NCI-H128 (cell line): ENCODE results near the gene KCNQ2.

Experiments used
- DNase-seq: peaks from one replicate; lab custom pipeline; 2025; ENCODE audit not compliant: unreplicated experiment; lab: John Stamatoyannopoulos, UW

The KCNQ2 gene

DNA sequence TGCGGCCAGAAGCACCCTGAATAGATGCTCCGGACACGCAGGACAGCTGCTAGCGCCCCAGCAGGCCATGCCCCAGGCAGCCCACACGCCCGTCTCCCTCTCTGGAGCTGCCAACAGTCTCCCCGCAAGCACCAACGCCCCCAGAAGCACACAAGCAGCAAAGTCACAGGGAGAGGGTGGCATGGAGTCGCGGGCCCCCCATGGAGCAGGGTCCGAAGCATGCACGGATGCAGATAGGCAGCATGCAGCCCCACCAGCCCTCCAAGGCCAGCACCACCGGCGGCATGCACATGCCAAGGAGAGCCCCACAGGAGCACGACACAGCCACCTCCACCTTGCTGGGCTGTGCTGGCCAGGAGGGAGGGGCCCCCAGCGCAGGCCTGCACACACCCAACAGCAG lies 53.8 kb downstream of the KCNQ2 start:
- DNase-seq = no peak

DNA sequence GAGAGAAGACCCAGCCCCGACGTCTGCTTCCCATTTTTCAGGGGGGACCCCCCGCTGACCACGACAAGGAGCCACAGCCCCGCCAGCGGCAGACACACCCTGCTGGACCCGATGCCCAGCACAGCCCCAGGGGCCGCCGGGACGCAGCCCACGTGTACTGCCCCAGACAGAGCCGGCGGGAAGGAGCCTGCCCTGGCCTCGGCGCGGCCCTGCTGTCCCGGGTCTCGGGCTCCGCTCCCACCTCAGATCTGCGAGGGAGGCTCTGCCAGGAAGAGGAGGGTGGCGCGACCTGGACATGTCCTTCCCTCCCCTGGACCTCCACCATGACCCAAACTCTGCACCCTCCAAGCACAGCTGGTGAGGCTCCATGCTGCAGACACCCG lies 54.7 kb downstream of the KCNQ2 start:
- no peak for DNase-seq

DNA sequence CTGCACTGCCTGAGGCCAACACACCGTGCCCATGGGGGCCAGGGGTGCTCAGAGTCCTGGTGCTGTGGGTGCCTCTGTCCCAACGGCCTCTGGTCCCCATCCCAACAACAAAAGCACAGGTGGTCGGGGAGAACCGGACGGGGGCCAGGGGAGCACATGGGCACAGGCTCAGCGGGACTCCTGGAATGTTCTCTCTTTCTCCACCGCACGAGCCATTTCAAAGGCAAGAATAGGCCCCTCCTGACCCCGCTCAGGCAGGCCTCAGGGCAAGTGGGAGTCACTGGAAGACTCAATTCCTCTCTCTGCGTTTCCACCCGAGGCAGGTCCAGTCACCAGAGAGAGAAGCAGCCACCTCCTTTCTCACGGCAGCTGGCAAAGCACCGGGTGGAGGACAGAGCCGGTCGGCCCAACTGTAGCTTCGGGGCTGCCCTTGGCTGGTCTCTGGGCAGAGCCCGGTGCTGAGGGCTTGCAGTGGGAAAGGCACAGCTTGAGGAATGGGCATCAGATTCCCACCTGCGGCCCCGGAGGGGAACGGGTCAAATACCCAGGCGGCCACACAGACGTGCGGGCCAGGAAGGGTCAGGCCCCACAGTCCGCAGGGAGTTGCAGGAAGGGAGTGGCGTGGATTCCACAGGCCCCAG lies 55.2 kb downstream of the KCNQ2 start:
- no peak for DNase-seq

GRCh38 chr20:63416631-63417030 lies 55.8 kb downstream of the KCNQ2 start:
- no peak for DNase-seq

- no peak for DNase-seq
Measured at GRCh38 chr20:63415647-63416391, 56.6 kb downstream of the KCNQ2 start.

GRCh38 chr20:63414720-63415430 lies 57.6 kb downstream of the KCNQ2 start:
- no peak for DNase-seq

GRCh38 chr20:63413963-63414684 lies 58.3 kb downstream of the KCNQ2 start:
- no peak for DNase-seq

DNA sequence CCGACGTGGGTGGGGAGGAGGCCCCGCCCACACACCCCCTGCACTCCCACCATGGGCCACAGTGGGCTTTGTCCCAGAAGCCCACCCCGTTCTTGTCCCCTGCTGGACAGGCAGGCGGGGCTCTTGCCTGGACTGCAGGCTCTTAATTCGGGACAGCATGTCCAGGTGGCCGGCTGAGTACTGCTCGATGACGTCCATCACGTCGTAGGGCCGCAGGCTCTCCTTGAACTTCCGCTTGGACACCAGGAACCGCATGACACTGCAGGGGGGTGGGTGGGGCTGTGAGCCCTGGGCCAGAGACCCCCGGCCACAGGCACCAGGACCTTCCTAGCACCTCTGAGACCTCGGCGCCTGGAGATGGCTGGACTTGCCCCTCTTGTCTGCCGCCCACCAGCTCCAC lies 59.1 kb downstream of the KCNQ2 start:
- DNase-seq = no peak

- DNase-seq = no peak
Measured at GRCh38 chr20:63412889-63413288, 59.6 kb downstream of the KCNQ2 start.

GRCh38 chr20:63411898-63412631 lies 60.4 kb downstream of the KCNQ2 start:
- DNase-seq = no peak

DNA sequence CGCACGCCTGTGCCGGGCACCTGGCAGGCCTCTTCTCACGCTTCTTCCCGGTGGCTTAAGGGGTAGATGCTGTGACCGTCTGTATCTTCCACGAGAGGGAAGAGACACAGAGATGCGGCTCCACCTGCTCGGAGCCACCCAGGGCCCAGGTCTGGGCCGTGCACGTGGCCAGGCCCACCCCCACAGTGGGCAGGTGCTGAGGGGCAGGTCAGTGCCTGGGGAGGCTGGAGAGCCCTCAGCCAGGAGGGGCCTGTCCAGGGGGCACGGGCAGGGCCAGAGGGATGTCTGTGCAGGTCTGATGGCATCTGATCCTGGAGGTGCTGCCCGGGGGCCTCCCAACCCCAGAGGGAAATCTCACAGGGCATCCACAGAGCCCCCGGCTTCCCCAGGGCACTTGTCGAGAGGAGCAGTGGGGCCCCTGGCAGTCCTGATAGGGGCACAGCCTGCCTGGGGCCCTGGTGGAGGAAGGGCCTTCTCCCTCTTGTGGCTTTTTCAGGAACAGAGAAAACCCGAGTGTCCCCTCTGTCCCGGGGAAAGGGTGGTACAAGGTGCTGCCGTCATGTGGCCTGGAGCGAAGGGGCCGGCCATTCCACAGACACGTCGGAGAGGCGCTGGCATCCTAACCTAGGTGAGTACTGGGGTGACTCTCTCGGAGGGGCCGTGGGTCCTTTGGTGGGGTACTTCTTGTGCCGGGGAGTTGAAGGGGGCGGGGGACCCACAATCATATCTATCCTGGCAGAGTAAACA lies 61.1 kb downstream of the KCNQ2 start:
- no peak for DNase-seq

DNA sequence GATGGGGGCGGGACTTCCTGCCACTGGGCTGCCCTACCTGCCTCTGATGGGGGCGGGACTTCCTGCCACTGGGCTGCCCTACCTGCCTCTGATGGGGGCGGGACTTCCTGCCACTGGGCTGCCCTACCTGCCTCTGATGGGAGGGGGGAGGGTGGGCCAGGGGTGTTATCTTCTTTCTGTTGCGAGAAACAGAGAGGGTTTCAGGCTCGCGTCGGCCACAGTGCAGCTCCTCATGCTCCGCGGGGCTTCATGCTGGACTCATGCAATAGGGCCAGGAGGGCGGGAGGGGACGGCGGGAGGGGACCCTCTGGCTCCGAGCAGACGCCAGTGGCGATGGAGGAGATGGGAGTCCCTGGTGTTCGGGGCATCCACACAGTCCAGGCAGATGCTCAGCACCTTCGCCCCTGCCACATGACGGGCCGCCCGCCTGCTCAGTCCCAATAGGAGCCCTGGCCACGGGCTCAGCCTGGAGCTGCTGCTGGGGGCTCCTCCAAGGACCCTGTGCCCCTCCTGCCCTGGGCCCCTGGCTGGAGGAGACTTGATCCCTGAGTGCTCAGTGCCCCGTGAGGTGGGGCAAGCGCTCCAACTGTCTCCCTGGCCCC lies 62.5 kb downstream of the KCNQ2 start:
- no peak for DNase-seq

DNA sequence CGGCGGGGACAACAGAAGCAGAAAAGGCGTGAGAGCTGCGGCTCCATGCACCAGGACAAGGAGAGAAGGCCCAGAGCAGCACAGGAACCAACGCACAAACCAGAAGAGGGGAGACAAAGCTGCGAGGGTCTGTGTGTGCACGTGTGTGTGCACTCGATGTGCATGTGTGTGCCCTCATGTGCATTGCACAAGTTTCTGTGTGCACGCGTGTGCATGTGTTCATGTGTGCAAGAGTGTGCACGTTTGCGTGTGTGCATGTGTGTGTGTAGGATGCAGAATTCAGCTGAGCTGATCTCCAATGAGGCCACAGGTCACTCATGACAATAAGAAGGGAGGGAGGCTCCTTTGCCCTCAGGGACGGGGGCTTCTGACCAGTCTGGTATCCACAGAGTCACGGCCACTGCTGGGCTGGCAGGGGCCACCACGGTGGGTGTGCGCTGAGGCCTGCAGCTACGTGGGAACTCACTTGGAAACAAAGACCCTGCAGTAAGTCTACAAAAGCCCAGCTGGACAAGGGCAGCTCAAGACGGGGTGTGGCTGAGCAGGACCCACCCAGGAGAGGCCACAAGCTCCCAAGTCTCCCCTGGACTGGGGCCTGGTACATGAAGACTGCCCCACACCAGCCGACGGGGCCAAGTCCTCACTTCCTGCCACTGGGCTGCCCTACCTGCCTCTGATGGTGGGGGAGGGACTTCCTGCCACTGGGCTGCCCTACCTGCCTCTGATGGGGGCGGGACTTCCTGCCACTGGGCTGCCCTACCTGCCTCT lies 63.2 kb downstream of the KCNQ2 start:
- DNase-seq = no peak

- no peak for DNase-seq
Measured at GRCh38 chr20:63408684-63409046, 63.8 kb downstream of the KCNQ2 start.

DNA sequence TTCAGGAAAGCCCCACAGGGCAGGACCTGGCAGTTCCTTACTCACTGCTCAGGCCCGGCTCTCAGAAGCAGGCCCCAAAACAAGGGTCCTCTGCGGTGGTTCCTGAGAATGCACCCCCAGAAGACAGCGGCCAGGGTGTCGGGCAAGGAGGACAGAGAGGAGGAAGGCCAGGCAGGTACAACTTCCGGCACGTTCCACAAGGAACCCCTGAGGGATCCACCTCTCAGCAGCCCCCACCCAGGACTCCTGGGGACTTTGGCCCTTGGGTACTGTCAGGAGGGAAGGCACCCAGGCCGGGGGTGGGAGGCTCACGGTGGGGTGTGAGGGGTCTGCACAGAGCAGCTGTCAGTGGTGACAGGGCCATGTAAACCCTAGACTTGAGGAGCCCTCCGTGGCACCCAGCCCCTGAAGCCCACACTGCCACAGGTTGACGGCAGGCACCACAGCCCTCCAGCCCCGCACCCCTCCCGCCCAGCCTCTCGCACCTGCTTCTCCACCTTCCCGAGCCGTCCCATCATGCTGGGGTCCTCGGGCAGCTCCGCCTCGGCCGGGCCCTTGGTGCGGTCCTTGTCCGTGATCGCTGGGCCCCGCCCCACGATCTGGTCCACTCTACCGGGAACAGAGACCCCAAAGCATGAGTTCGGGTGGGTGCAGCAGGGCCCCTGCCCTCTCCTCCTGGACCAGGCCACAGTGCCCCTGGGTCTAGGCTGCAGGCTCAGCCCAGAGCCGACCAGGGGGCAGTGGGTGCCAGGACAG lies 64.3 kb downstream of the KCNQ2 start:
- DNase-seq = no peak

GRCh38 chr20:63406617-63407245 lies 65.7 kb downstream of the KCNQ2 start:
- DNase-seq = no peak

DNA sequence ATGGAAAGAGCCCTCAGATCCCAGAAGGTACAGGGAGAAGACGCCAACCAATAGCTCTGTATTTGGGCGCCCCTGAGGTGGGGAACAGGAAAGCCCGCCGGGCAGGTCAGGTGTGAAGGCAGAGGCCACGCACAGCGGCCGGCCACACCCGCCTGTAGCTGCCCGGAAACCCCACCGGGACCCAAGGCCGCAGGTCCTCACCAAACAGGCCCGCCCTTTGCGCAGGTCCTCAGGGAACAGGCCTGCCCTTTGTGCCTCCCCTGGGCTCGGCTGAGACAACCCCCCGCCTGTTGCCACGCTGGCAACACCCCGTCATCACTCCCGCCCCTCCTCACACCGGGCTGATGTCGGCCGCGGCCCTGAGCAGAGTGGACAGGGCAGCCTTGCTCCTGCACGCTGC lies 66.4 kb downstream of the KCNQ2 start:
- no peak for DNase-seq
